ENCODE results near the gene DLG1.

DNA sequence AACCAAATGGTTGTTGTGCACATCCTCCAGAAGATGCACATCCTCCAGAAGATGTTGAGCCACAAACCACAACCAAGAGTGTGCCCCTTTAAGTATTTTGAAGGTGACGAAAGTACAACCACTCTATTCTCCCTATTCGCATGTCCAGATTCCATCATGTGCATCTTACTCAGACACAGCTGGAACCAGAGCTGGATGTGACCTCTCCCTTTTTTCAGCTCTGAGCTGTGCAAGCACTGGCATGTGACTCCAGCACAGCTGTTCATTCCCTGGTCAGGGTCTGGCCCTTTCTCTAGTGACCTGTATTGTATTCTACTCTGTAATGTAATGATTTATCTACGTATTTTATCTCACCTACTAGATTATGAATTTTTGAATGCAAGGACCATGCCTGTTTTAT is 29.3 kb upstream of the DLG1 start:
- TF ChIP-seq, protein P1, sequence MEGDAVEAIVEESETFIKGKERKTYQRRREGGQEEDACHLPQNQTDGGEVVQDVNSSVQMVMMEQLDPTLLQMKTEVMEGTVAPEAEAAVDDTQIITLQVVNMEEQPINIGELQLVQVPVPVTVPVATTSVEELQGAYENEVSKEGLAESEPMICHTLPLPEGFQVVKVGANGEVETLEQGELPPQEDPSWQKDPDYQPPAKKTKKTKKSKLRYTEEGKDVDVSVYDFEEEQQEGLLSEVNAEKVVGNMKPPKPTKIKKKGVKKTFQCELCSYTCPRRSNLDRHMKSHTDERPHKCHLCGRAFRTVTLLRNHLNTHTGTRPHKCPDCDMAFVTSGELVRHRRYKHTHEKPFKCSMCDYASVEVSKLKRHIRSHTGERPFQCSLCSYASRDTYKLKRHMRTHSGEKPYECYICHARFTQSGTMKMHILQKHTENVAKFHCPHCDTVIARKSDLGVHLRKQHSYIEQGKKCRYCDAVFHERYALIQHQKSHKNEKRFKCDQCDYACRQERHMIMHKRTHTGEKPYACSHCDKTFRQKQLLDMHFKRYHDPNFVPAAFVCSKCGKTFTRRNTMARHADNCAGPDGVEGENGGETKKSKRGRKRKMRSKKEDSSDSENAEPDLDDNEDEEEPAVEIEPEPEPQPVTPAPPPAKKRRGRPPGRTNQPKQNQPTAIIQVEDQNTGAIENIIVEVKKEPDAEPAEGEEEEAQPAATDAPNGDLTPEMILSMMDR (IDR thresholded peaks at IDR 0.05; ENCODE audit: poor library complexity, severe bottlenecking): no peak
- no peak for TF ChIP-seq POLR2AphosphoS5 (IDR thresholded peaks at IDR 0.05)
- no peak for TF ChIP-seq RAD21 (conservative IDR thresholded peaks at IDR 0.05)

Data from neural cell (in vitro differentiated cells).